PC-3 (cell line): ENCODE measurements around the gene TLE3. TPM values are rescaled to one million over a fixed set of nuclear protein-coding genes. Genes with fewer than 3 reads are reported as not detected.

ENCODE experiments used
- ATAC-seq: fragments of 200-7000 bp; cut with Tn5 transposase; 2 replicates; pipeline ENCODE4 v1.9.1; 2020; ENCODE audit warnings: mild to moderate bottlenecking, moderate library complexity
- BruUV-seq: library from RNA; stranded (reverse); fragments of 400-500 nt; replicated peaks from 2 replicates; lab custom pipeline; 2021; lab: Mats Ljungman, UMichigan
- CTCF ChIA-PET: fragments of 300-600 bp; sonication (Branson Sonifier 250); formaldehyde crosslinking; loops from one replicate; lab custom pipeline; 2022; ENCODE audit warnings: antibody characterized with exemption; lab: Charles Lee
- POLR2A ChIA-PET: fragments of 300-600 bp; sonication (Branson Sonifier 250); formaldehyde crosslinking; loops from one replicate; lab custom pipeline; 2022; ENCODE audit warnings: antibody characterized with exemption; ENCODE audit not compliant: unreplicated experiment; lab: Charles Lee
- DNase-seq: peaks from one replicate; pipeline ENCODE4 v3.0.0-alpha.2; 2015
- H2AFZ ChIP-seq: fragments of 300-600 bp; sonication (generic); 2 replicates; pipeline ENCODE4 v1.6.0; 2016; ENCODE audit warnings: antibody characterized with exemption, low read length
- H3F3A ChIP-seq: fragments of 300-600 bp; sonication (generic); one replicate; pipeline ENCODE4 v1.6.0; 2017; ENCODE audit warnings: antibody characterized with exemption, low read length, control low read depth, mild to moderate bottlenecking; ENCODE audit not compliant: unreplicated experiment
- H3K27ac ChIP-seq: fragments of 300-600 bp; sonication (generic); 2 replicates; pipeline ENCODE4 v1.5.1; 2016; ENCODE audit warnings: mild to moderate bottlenecking, low read length
- H3K27me3 ChIP-seq: fragments of 300-600 bp; sonication (generic); 2 replicates; pipeline ENCODE4 v1.6.1; 2016; ENCODE audit warnings: low read length, mixed read lengths
- H3K36me3 ChIP-seq: fragments of 300-600 bp; sonication (generic); 2 replicates; pipeline ENCODE4 v1.6.1; 2016; ENCODE audit warnings: low read depth, mixed run types, low read length, mixed read lengths
- H3K4me1 ChIP-seq: fragments of 300-600 bp; sonication (generic); 2 replicates; pipeline ENCODE4 v1.5.1; 2016; ENCODE audit warnings: low read length; ENCODE audit not compliant: insufficient read depth
- H3K4me2 ChIP-seq: fragments of 300-600 bp; sonication (generic); 2 replicates; pipeline ENCODE4 v1.6.0; 2016; ENCODE audit warnings: low read length
- H3K4me3 ChIP-seq: fragments of 300-600 bp; sonication (generic); 2 replicates; pipeline ENCODE4 v1.5.1; 2016; ENCODE audit warnings: mild to moderate bottlenecking, low read length, mixed read lengths
- H3K79me2 ChIP-seq: fragments of 300-600 bp; sonication (generic); 2 replicates; pipeline ENCODE4 v1.6.1; 2017; ENCODE audit warnings: low read length, mixed read lengths
- H3K9ac ChIP-seq: fragments of 300-600 bp; sonication (generic); 2 replicates; pipeline ENCODE4 v1.6.0; 2016; ENCODE audit warnings: mild to moderate bottlenecking, low read length
- H3K9me2 ChIP-seq: fragments of 300-600 bp; sonication (generic); replicated peaks from 2 replicates; pipeline ENCODE4 v1.6.1; 2016; ENCODE audit warnings: mixed run types, low read length, mixed read lengths
- H3K9me3 ChIP-seq: fragments of 300-600 bp; sonication (generic); 2 replicates; pipeline ENCODE4 v1.6.1; 2016; ENCODE audit warnings: low read length, mixed read lengths
- H4K20me1 ChIP-seq: fragments of 300-600 bp; sonication (generic); 2 replicates; pipeline ENCODE4 v1.6.1; 2016; ENCODE audit warnings: low read length, mixed read lengths
- CTCF ChIP-seq: fragments of 300-600 bp; sonication (generic); conservative IDR thresholded peaks from 2 replicates; pipeline ENCODE4 v1.5.1; 2017; ENCODE audit warnings: antibody characterized with exemption, low read depth, mild to moderate bottlenecking, low read length
- EZH2 ChIP-seq: fragments of 300-600 bp; sonication (generic); IDR thresholded peaks from one replicate; pipeline ENCODE4 v1.6.1; 2017; ENCODE audit warnings: antibody characterized with exemption, mild to moderate bottlenecking, low read length; ENCODE audit not compliant: unreplicated experiment
- EZH2phosphoT487 ChIP-seq: fragments of 300-600 bp; sonication (generic); IDR thresholded peaks from 2 replicates; pipeline ENCODE4 v1.6.1; 2018; ENCODE audit warnings: mild to moderate bottlenecking, antibody characterized with exemption, low read length, borderline replicate concordance
- intact Hi-C: fragments of 100-400 bp; cut with micrococcal nuclease; formaldehyde crosslinking; loops from 2 replicates; pipeline ENCODE4 v1.9.0; 2023
- total RNA-seq: library from RNA; depleted of rRNA; stranded (reverse); fragments of >200 nt; gene quantifications from 2 replicates; pipeline ENCODE4 v1.2.3, GENCODE V29; 2014

Gene TLE3
- total RNA-seq, 1 experiment from 2014 or later: 72.5 TPM

DNA sequence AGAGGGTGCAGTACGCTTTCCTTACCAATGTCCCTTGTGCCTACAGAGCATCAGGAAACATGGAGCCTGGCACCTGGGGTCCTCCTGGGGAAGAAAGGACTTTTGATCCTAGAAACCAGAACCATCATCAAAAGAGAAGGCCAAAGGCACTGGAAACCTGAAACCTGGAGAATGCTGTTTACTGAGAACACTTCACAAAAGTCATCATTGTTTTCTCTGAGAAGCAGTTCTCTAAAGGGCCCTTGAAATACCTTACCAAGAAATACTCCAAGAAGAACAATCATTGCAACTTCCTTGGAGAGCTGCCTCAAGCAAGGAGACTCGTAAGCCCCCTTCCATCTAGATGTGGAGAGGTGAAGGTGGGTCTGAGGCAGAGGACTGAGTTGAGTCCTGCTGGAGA, 66.0 kb downstream of the TLE3 start:
- H3K9me2 ChIP-seq: no peaks in the 10 kb centered on the region
- no peaks in the 10 kb centered on the region for H3K79me2 ChIP-seq
- no peaks in the 10 kb centered on the region for H3K27me3 ChIP-seq
- no peak overlapping the region for H3K4me3 ChIP-seq
- intact Hi-C loops: no loop called here
- H3K4me2 ChIP-seq: no peak overlapping the region
- no peaks in the 10 kb centered on the region for H3F3A ChIP-seq
- TF ChIP-seq CTCF: no peak
- no peak for TF ChIP-seq EZH2phosphoT487
- no peak for TF ChIP-seq EZH2
- no peaks in the 10 kb centered on the region for H3K9me3 ChIP-seq
- no peaks in the 10 kb centered on the region for H4K20me1 ChIP-seq
- ATAC-seq (no peak), DNase-seq (no peak)
- ChIA-PET POLR2A (interaction anchor here (0.6 kb wide), 1 partner anchor 68 kb away, joined by 4 read pairs; no protein-coding TSS in a partner anchor), CTCF (no interaction called here)
- no peak overlapping the region for H2AFZ ChIP-seq
- no peak overlapping the region for H3K9ac ChIP-seq
- no TSS peak for BruUV-seq
- H3K4me1 ChIP-seq: no peaks in the 10 kb centered on the region
- no peak overlapping the region for H3K27ac ChIP-seq
- H3K36me3 ChIP-seq: no peaks in the 10 kb centered on the region

DNA sequence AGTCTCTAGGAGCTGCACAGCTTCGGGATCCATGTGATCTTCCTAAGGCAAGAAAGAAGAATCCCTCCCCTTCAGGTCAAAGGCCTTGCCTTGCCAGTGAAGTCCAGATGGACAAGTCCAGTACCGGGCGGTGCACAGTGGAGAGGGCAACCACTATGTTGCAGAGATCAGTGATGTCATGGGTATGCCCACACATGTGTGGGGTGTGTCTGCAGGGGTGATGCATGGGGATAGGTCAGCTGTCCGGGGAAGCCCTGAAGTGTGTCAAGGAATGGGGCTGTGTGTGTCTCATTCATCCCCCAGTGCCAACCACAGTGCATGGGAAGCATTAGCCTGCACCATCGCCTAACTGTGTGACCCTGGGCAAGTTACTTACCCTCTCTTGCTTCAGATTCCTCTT, 66.5 kb downstream of the TLE3 start:
- H2AFZ ChIP-seq: no peak overlapping the region
- ATAC-seq (no peak), DNase-seq (no peak)
- no peaks in the 10 kb centered on the region for H3K79me2 ChIP-seq
- H3K27me3 ChIP-seq: no peaks in the 10 kb centered on the region
- H3K27ac ChIP-seq: no peak overlapping the region
- no peak overlapping the region for H3K4me2 ChIP-seq
- no peaks in the 10 kb centered on the region for H3K9me2 ChIP-seq
- H3K9me3 ChIP-seq: no peaks in the 10 kb centered on the region
- H3F3A ChIP-seq: no peaks in the 10 kb centered on the region
- H3K36me3 ChIP-seq: no peaks in the 10 kb centered on the region
- TF ChIP-seq CTCF (no peak), EZH2phosphoT487 (no peak), EZH2 (no peak)
- BruUV-seq: no TSS peak
- H4K20me1 ChIP-seq: no peaks in the 10 kb centered on the region
- no peak overlapping the region for H3K9ac ChIP-seq
- intact Hi-C loops: no loop called here
- ChIA-PET CTCF (no interaction called here), POLR2A (interaction anchor here (0.6 kb wide), 1 partner anchor 68 kb away, joined by 4 read pairs; no protein-coding TSS in a partner anchor)
- no peak overlapping the region for H3K4me3 ChIP-seq
- no peaks in the 10 kb centered on the region for H3K4me1 ChIP-seq

DNA sequence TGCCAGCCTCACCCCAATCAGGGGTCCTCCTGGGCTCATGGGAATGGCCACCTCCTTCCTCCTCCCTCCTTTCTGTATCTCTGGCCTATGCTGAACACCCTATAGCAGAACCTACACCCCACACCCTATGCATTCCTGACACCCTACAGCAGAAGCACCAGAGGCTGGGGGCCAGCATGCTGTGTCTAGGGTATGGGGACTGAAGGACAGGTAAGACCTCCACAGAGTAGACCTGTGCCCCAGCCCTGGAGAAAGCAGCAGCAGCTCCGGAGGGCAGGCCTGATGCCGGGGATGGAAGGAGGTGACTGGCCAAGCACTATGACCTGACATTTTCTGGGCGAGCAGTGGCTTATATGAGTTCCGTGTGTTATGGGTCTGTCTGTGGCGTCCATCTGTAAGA, 66.9 kb downstream of the TLE3 start:
- intact Hi-C loops: no loop called here
- Histone ChIP-seq H3K36me3 (no peaks in the 10 kb centered on the region), H3K9me3 (no peaks in the 10 kb centered on the region), H3K9ac (no peak overlapping the region), H3K9me2 (no peaks in the 10 kb centered on the region), H3K79me2 (no peaks in the 10 kb centered on the region), H4K20me1 (no peaks in the 10 kb centered on the region), H3K4me1 (no peaks in the 10 kb centered on the region), H3K27me3 (no peaks in the 10 kb centered on the region), H2AFZ (no peak overlapping the region), H3K27ac (no peak overlapping the region), H3K4me3 (no peak overlapping the region), H3F3A (no peaks in the 10 kb centered on the region), H3K4me2 (no peak overlapping the region)
- ChIA-PET CTCF (no interaction called here), POLR2A (no interaction called here)
- no peak for TF ChIP-seq EZH2phosphoT487
- no peak for TF ChIP-seq EZH2
- no peak for TF ChIP-seq CTCF
- DNase-seq (no peak), ATAC-seq (no peak)
- BruUV-seq: no TSS peak
